GM23338 (cell line): ENCODE results near the gene SIAH1. TPM values are rescaled to one million over a fixed set of nuclear protein-coding genes. Genes with fewer than 3 reads are reported as not detected.

ENCODE experiments used
- ATAC-seq: fragments of 200-7000 bp; cut with Tn5 transposase; 3 replicates; pipeline ENCODE4 v1.9.1; 2020
- DNase-seq: peaks from one replicate; pipeline ENCODE4 v3.0.0-alpha.2; 2015; ENCODE audit warnings: low spot score
- H2AFZ ChIP-seq: fragments of 200-600 bp; sonication (generic); 2 replicates; pipeline ENCODE4 v1.8.0; 2016; ENCODE audit warnings: antibody characterized with exemption, mild to moderate bottlenecking, moderate library complexity
- H3F3A ChIP-seq: fragments of 200-600 bp; sonication (generic); replicated peaks from 2 replicates; pipeline ENCODE4 v1.8.0; 2017; ENCODE audit warnings: antibody characterized with exemption, mixed run types, low read depth
- H3K27ac ChIP-seq: fragments of 200-600 bp; sonication (generic); 2 replicates; pipeline ENCODE4 v1.6.1; 2016; ENCODE audit warnings: low read depth
- H3K27me3 ChIP-seq: fragments of 200-600 bp; sonication (generic); 2 replicates; pipeline ENCODE4 v1.8.0; 2016; ENCODE audit warnings: mild to moderate bottlenecking, mixed run types, moderate library complexity; ENCODE audit not compliant: insufficient read depth
- H3K36me3 ChIP-seq: fragments of 200-600 bp; sonication (generic); 2 replicates; pipeline ENCODE4 v1.8.0; 2016; ENCODE audit warnings: mild to moderate bottlenecking; ENCODE audit not compliant: insufficient read depth
- H3K4me1 ChIP-seq: fragments of 200-600 bp; sonication (generic); 2 replicates; pipeline ENCODE4 v1.8.0; 2016; ENCODE audit warnings: mild to moderate bottlenecking, moderate library complexity; ENCODE audit not compliant: insufficient read depth
- H3K4me2 ChIP-seq: fragments of 200-600 bp; sonication (generic); 2 replicates; pipeline ENCODE4 v1.7.1; 2017; ENCODE audit warnings: mixed run types
- H3K4me3 ChIP-seq: fragments of 200-600 bp; sonication (generic); 2 replicates; pipeline ENCODE4 v1.6.1; 2016; ENCODE audit warnings: mixed run types
- H3K79me2 ChIP-seq: fragments of 200-600 bp; sonication (generic); replicated peaks from 2 replicates; pipeline ENCODE4 v1.8.0; 2017; ENCODE audit warnings: mild to moderate bottlenecking; ENCODE audit not compliant: insufficient read depth
- H3K9me2 ChIP-seq: fragments of 200-600 bp; sonication (generic); 2 replicates; pipeline ENCODE4 v1.8.0; 2017; ENCODE audit not compliant: insufficient read depth
- H4K20me1 ChIP-seq: fragments of 200-600 bp; sonication (generic); replicated peaks from 2 replicates; pipeline ENCODE4 v1.8.0; 2017; ENCODE audit warnings: mild to moderate bottlenecking; ENCODE audit not compliant: insufficient read depth
- H3K27ac Mint-ChIP-seq: 2 replicates; pipeline ENCODE4 v1.8.0; 2020; ENCODE audit warnings: inconsistent platforms, mild to moderate bottlenecking, moderate library complexity, mixed read lengths
- H3K27me3 Mint-ChIP-seq: 3 replicates; pipeline ENCODE4 v1.8.0; 2022; ENCODE audit warnings: low read depth, mild to moderate bottlenecking, moderate library complexity, mixed read lengths, inconsistent platforms; ENCODE audit not compliant: insufficient read depth, poor library complexity
- H3K36me3 Mint-ChIP-seq: 3 replicates; pipeline ENCODE4 v1.8.0; 2021; ENCODE audit warnings: low read depth, mild to moderate bottlenecking, inconsistent platforms, moderate library complexity, mixed read lengths
- H3K4me1 Mint-ChIP-seq: 3 replicates; pipeline ENCODE4 v1.8.0; 2020; ENCODE audit warnings: mild to moderate bottlenecking, inconsistent platforms, mixed read lengths
- H3K4me3 Mint-ChIP-seq: 3 replicates; pipeline ENCODE4 v1.8.0; 2021; ENCODE audit warnings: moderate library complexity, mild to moderate bottlenecking, inconsistent platforms, mixed read lengths
- H3K9me3 Mint-ChIP-seq: 3 replicates; pipeline ENCODE4 v1.8.0; 2020; ENCODE audit warnings: moderate library complexity, mild to moderate bottlenecking, inconsistent platforms, mixed read lengths
- CREB1 ChIP-seq: fragments of 250-450 bp; sonication (Bioruptor Pico); IDR thresholded peaks from 2 replicates; pipeline ENCODE4 v1.5.0; 2020; ENCODE audit warnings: low read depth, mild to moderate bottlenecking, moderate library complexity
- CTCF ChIP-seq, 2 experiments: fragments of 200-600 bp in 1 of 2; sonication (generic) in 1 of 2; conservative IDR thresholded peaks; 2 replicates each; pipeline versions ENCODE4 v1.5.1 to v1.6.1; 2016 to 2017; ENCODE audit warnings: antibody characterized with exemption in 2 of 2, low read depth in 2 of 2, mild to moderate bottlenecking in 2 of 2, moderate library complexity in 1 of 2
- ETS1 ChIP-seq: IDR thresholded peaks from 2 replicates; pipeline ENCODE4 v1.6.1; 2016; ENCODE audit warnings: antibody characterized with exemption
- EZH2 ChIP-seq: fragments of 200-600 bp; sonication (generic); IDR thresholded peaks from one replicate; pipeline ENCODE4 v1.8.0; 2017; ENCODE audit warnings: antibody characterized with exemption, mild to moderate bottlenecking, low read depth; ENCODE audit not compliant: unreplicated experiment
- EZH2phosphoT487 ChIP-seq: fragments of 200-600 bp; sonication (generic); IDR thresholded peaks from one replicate; pipeline ENCODE4 v1.8.1; 2018; ENCODE audit warnings: antibody characterized with exemption; ENCODE audit not compliant: unreplicated experiment
- JUNB ChIP-seq: IDR thresholded peaks from one replicate; pipeline ENCODE4 v1.6.1; 2016; ENCODE audit warnings: antibody characterized with exemption; ENCODE audit not compliant: unreplicated experiment
- NANOG ChIP-seq: IDR thresholded peaks from 2 replicates; pipeline ENCODE4 v1.6.1; 2016; ENCODE audit warnings: antibody characterized with exemption, borderline replicate concordance
- POLR2AphosphoS5 ChIP-seq: IDR thresholded peaks from 2 replicates; pipeline ENCODE4 v1.6.1; 2016; ENCODE audit warnings: antibody characterized with exemption, low read depth
- STAT1 ChIP-seq: IDR thresholded peaks from one replicate; pipeline ENCODE4 v1.6.1; 2016; ENCODE audit warnings: antibody characterized with exemption; ENCODE audit not compliant: unreplicated experiment
- ZNF114 ChIP-seq: fragments of 250-450 bp; sonication (Bioruptor Pico); IDR thresholded peaks from 2 replicates; pipeline ENCODE4 v1.5.0; 2020; ENCODE audit warnings: mild to moderate bottlenecking, moderate library complexity
- ZNF331 ChIP-seq: fragments of 250-450 bp; sonication (Bioruptor Pico); IDR thresholded peaks from 2 replicates; pipeline ENCODE4 v1.5.0; 2020; ENCODE audit warnings: low read depth, mild to moderate bottlenecking, moderate library complexity
- polyA plus RNA-seq: library from polyadenylated mRNA; unstranded; fragments of >200 nt; fragmentation: Nextera tagmentation; extraction: Ambion mirVana; gene quantifications from 2 replicates; pipeline ENCODE4 v1.2.1, GENCODE V29; 2016
- total RNA-seq: library from RNA; depleted of rRNA; stranded (reverse); fragments of >200 nt; shearing (Covaris generic); gene quantifications from 2 replicates; pipeline ENCODE4 v1.2.3, GENCODE V29; 2014
- TF ChIP-seq, protein P1 (sequence below): fragments of 250-450 bp; sonication (Bioruptor Pico); IDR thresholded peaks from 2 replicates; pipeline ENCODE4 v1.5.0; 2020; ENCODE audit warnings: mild to moderate bottlenecking, moderate library complexity
- TF ChIP-seq, protein P2 (sequence below): IDR thresholded peaks from one replicate; pipeline ENCODE4 v1.6.1; 2018; ENCODE audit warnings: antibody characterized with exemption; ENCODE audit not compliant: unreplicated experiment

SIAH1 gene
- total and polyA plus RNA-seq, 2 experiments from 2014 or later, result 42.0 to 52.7 TPM

DNA sequence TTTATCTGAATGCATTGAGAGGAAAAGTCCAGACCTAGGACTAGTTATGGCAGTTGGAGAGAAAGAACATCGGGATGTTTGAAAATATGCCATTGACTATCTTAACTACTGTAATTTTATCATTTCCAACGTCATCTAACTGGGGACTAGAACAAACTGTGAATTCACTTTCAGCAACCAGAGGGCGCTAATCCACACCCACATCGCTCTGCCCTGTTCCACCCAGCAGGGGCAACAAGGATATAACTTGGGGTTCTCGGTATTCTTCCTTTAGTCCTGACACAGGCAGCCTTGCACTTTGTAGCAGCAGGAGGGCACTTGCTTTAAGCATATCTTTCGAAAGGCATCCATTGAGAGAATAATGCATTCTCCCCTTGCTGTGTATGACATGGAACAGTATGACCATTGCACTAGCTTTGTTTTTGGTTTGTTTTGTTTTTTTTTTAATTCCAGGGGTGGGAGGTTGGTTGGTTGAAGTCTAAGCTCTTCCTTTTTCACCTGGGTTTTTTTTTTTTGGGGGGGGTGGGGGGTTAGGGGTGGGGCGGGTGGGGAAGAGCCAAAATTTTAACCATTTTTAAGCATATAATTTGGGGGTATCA is 31.5 kb downstream of the SIAH1 start:
- H3K79me2 ChIP-seq, result peaks cover 40% of the 10 kb centered on the region
- H3K27ac Mint-ChIP-seq, result peak overlapping the region; percentile 82
- no peaks in the 10 kb centered on the region for H3K9me3 Mint-ChIP-seq
- peaks cover 7% of the 10 kb centered on the region; the same call in 2 of the 3 replicates for H3K4me1 Mint-ChIP-seq
- ATAC-seq (peak; percentile 94), DNase-seq (peak; percentile 95)
- no peak overlapping the region for H3K4me3 Mint-ChIP-seq
- peaks cover 4% of the 10 kb centered on the region for H3K27me3 Mint-ChIP-seq
- no peaks in the 10 kb centered on the region for H3K27me3 ChIP-seq
- H2AFZ ChIP-seq, result no peak overlapping the region
- no peak overlapping the region for H3K4me3 ChIP-seq
- H3K4me2 ChIP-seq, result no peak overlapping the region
- TF ChIP-seq EZH2 (no peak), ZNF331 (CRISPR knock-in tag) (no peak), JUNB (no peak), ZNF114 (CRISPR knock-in tag) (no peak), POLR2AphosphoS5 (no peak), CREB1 (CRISPR knock-in tag) (peak; percentile 42; the same call in 1 of the 2 replicates), ETS1 (no peak), STAT1 (no peak), NANOG (no peak), EZH2phosphoT487 (no peak), CTCF (conservative IDR thresholded peaks at IDR 0.05; ENCODE audit: low read depth in 2 of 2) (peak; percentile 93 to 99)
- TF ChIP-seq, protein P1, sequence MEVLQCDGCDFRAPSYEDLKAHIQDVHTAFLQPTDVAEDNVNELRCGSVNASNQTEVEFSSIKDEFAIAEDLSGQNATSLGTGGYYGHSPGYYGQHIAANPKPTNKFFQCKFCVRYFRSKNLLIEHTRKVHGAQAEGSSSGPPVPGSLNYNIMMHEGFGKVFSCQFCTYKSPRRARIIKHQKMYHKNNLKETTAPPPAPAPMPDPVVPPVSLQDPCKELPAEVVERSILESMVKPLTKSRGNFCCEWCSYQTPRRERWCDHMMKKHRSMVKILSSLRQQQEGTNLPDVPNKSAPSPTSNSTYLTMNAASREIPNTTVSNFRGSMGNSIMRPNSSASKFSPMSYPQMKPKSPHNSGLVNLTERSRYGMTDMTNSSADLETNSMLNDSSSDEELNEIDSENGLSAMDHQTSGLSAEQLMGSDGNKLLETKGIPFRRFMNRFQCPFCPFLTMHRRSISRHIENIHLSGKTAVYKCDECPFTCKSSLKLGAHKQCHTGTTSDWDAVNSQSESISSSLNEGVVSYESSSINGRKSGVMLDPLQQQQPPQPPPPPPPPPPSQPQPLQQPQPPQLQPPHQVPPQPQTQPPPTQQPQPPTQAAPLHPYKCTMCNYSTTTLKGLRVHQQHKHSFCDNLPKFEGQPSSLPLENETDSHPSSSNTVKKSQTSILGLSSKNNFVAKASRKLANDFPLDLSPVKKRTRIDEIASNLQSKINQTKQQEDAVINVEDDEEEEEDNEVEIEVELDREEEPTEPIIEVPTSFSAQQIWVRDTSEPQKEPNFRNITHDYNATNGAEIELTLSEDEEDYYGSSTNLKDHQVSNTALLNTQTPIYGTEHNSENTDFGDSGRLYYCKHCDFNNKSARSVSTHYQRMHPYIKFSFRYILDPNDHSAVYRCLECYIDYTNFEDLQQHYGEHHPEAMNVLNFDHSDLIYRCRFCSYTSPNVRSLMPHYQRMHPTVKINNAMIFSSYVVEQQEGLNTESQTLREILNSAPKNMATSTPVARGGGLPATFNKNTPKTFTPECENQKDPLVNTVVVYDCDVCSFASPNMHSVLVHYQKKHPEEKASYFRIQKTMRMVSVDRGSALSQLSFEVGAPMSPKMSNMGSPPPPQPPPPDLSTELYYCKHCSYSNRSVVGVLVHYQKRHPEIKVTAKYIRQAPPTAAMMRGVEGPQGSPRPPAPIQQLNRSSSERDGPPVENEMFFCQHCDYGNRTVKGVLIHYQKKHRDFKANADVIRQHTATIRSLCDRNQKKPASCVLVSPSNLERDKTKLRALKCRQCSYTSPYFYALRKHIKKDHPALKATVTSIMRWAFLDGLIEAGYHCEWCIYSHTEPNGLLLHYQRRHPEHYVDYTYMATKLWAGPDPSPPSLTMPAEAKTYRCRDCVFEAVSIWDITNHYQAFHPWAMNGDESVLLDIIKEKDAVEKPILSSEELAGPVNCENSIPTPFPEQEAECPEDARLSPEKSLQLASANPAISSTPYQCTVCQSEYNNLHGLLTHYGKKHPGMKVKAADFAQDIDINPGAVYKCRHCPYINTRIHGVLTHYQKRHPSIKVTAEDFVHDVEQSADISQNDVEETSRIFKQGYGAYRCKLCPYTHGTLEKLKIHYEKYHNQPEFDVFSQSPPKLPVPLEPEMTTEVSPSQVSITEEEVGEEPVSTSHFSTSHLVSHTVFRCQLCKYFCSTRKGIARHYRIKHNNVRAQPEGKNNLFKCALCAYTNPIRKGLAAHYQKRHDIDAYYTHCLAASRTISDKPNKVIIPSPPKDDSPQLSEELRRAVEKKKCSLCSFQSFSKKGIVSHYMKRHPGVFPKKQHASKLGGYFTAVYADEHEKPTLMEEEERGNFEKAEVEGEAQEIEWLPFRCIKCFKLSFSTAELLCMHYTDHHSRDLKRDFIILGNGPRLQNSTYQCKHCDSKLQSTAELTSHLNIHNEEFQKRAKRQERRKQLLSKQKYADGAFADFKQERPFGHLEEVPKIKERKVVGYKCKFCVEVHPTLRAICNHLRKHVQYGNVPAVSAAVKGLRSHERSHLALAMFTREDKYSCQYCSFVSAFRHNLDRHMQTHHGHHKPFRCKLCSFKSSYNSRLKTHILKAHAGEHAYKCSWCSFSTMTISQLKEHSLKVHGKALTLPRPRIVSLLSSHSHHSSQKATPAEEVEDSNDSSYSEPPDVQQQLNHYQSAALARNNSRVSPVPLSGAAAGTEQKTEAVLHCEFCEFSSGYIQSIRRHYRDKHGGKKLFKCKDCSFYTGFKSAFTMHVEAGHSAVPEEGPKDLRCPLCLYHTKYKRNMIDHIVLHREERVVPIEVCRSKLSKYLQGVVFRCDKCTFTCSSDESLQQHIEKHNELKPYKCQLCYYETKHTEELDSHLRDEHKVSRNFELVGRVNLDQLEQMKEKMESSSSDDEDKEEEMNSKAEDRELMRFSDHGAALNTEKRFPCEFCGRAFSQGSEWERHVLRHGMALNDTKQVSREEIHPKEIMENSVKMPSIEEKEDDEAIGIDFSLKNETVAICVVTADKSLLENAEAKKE (CRISPR knock-in tag), result peak; percentile 13; the same call in 1 of the 2 replicates
- TF ChIP-seq, protein P2, sequence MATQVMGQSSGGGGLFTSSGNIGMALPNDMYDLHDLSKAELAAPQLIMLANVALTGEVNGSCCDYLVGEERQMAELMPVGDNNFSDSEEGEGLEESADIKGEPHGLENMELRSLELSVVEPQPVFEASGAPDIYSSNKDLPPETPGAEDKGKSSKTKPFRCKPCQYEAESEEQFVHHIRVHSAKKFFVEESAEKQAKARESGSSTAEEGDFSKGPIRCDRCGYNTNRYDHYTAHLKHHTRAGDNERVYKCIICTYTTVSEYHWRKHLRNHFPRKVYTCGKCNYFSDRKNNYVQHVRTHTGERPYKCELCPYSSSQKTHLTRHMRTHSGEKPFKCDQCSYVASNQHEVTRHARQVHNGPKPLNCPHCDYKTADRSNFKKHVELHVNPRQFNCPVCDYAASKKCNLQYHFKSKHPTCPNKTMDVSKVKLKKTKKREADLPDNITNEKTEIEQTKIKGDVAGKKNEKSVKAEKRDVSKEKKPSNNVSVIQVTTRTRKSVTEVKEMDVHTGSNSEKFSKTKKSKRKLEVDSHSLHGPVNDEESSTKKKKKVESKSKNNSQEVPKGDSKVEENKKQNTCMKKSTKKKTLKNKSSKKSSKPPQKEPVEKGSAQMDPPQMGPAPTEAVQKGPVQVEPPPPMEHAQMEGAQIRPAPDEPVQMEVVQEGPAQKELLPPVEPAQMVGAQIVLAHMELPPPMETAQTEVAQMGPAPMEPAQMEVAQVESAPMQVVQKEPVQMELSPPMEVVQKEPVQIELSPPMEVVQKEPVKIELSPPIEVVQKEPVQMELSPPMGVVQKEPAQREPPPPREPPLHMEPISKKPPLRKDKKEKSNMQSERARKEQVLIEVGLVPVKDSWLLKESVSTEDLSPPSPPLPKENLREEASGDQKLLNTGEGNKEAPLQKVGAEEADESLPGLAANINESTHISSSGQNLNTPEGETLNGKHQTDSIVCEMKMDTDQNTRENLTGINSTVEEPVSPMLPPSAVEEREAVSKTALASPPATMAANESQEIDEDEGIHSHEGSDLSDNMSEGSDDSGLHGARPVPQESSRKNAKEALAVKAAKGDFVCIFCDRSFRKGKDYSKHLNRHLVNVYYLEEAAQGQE, result no peak
- H3K4me1 ChIP-seq, result no peaks in the 10 kb centered on the region
- H3K36me3 Mint-ChIP-seq, result peaks cover 37% of the 10 kb centered on the region; the same call in 2 of the 3 replicates
- H3F3A ChIP-seq, result no peaks in the 10 kb centered on the region
- no peaks in the 10 kb centered on the region for H3K9me2 ChIP-seq
- H4K20me1 ChIP-seq, result peaks cover 16% of the 10 kb centered on the region; the same call in 1 of the 2 replicates
- no peak overlapping the region for H3K27ac ChIP-seq
- no peaks in the 10 kb centered on the region; the same call in 1 of the 2 replicates for H3K36me3 ChIP-seq
